BJ (cell line): ENCODE data around the gene AKAP6. TPM values are rescaled to one million over a fixed set of nuclear protein-coding genes. Genes with fewer than 3 reads are reported as not detected.

Experiments
- CTCF ChIA-PET: fragments of 350-600 bp; formaldehyde crosslinking; extraction: SDS; loops from one replicate; lab custom pipeline; 2021; ENCODE audit warnings: antibody characterized with exemption, inconsistent platforms; lab: Yijun Ruan, JAX
- POLR2A ChIA-PET: fragments of 300-600 bp; sonication (Branson Sonifier 250); formaldehyde crosslinking; extraction: SDS; loops from one replicate; lab custom pipeline; 2021; ENCODE audit warnings: antibody characterized with exemption; lab: Charles Lee
- DNase-seq: peaks from one replicate; pipeline ENCODE4 v3.0.0-alpha.2; 2011; ENCODE audit warnings: low read depth
- H3K27me3 ChIP-seq: 2 replicates; pipeline ENCODE4 v1.6.0; 2011; ENCODE audit warnings: low read length; ENCODE audit not compliant: control insufficient read depth, insufficient read depth
- H3K36me3 ChIP-seq: 2 replicates; pipeline ENCODE4 v1.5.1; 2011; ENCODE audit warnings: low read length; ENCODE audit not compliant: control insufficient read depth, insufficient read depth
- H3K4me3 ChIP-seq: 2 replicates; pipeline ENCODE4 v1.5.1; 2011; ENCODE audit warnings: low read depth, mild to moderate bottlenecking, control low read depth, low read length
- CTCF ChIP-seq: IDR thresholded peaks from 2 replicates; pipeline ENCODE4 v1.5.1; 2011; ENCODE audit warnings: low read depth, mild to moderate bottlenecking, control low read depth, inconsistent platforms, low read length, moderate library complexity; ENCODE audit not compliant: insufficient read depth
- polyA plus RNA-seq: library from polyadenylated mRNA; depleted of rRNA; stranded (reverse); fragments of >200 nt; gene quantifications from 2 replicates; pipeline ENCODE4 v1.2.3, GENCODE V29; 2011

Gene AKAP6
- polyA plus RNA-seq, 1 experiment, result 18.5 TPM

- H3K4me3 ChIP-seq, result no peak overlapping the region
- ChIA-PET POLR2A (no interaction called here), CTCF (interaction anchor here (0.5 kb wide), 1 partner anchor 72 kb away, joined by 4 read pairs; no protein-coding TSS in a partner anchor)
- H3K36me3 ChIP-seq, result no peaks in the 10 kb centered on the region
- no peak for DNase-seq
- TF ChIP-seq CTCF, result no peak
- H3K27me3 ChIP-seq, result no peaks in the 10 kb centered on the region
These were observed 29.0 kb upstream of the AKAP6 start for GRCh38 chr14:32300136-32300535.

GRCh38 chr14:32303865-32304264, 25.2 kb upstream of the AKAP6 start:
- DNase-seq, result no peak
- Histone ChIP-seq H3K4me3 (no peak overlapping the region), H3K27me3 (no peaks in the 10 kb centered on the region), H3K36me3 (no peaks in the 10 kb centered on the region)
- ChIA-PET CTCF (no interaction called here), POLR2A (no interaction called here)
- TF ChIP-seq CTCF, result no peak

GRCh38 chr14:32304296-32304695, 24.8 kb upstream of the AKAP6 start:
- DNase-seq, result no peak
- no peaks in the 10 kb centered on the region for H3K36me3 ChIP-seq
- POLR2A ChIA-PET, result no interaction called here
- CTCF ChIA-PET, result no interaction called here
- H3K27me3 ChIP-seq, result no peaks in the 10 kb centered on the region
- no peak for TF ChIP-seq CTCF
- no peak overlapping the region for H3K4me3 ChIP-seq

DNA sequence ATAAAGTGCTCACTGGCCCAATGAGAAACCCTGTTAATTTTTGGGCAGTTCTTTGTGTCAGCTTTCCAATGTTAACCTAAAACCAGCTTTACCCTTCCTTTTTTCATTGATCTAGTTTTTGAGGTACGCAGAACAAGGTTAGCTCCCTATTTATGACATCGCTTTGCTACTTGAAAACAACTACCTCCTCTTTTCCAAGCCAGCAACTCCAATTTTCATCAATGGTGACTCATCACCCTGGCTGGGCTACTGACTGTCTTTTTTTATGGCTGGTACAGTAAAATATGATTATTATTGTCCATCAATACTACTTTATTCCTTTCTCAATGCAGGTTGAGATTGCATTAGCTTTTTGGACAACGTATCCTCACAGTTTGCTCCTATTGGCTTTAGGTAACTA, 22.5 kb upstream of the AKAP6 start:
- DNase-seq, result no peak
- no peak for TF ChIP-seq CTCF
- Histone ChIP-seq H3K4me3 (no peak overlapping the region), H3K36me3 (no peaks in the 10 kb centered on the region), H3K27me3 (no peaks in the 10 kb centered on the region)
- ChIA-PET CTCF (interaction anchor here (1.8 kb wide), 1 partner anchor 22 kb away, joined by 8 read pairs; no protein-coding TSS in a partner anchor), POLR2A (no interaction called here)

DNA sequence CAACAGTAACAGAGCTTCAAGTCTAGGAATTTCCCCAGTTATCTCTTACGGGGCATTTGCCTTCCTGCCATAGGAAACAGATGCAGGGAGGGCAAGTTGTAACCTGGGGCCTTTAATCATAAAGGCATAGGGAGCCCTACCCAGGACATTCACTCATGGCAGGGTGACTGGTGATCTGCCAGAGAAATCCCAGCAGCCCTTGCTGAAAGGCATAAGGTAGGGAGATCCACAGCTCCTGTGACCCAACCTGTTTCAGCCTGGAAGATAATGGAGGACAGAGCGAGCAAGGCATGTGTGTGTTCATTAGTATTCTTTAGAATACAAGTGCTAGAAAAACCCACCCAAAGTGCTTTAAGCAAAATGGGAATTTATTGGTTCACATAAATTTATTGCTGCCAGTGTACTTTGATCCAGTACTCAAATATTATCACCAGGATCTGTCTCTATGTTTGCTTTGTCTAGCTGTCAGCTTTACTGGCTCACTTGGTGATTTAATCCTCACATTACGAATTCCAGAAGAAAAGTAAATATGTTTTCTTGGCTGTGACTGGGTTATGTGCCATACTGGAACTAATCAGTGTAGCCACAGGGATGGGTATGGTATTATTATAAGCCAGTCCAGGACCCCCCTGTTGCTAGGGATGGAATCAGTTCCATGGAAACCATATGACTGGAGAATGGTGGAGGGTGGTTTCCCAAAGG, 21.1 kb upstream of the AKAP6 start:
- CTCF ChIA-PET, result interaction anchor here (0.6 kb wide), 1 partner anchor 34 kb away, joined by 3 read pairs; no protein-coding TSS in a partner anchor
- no peak for DNase-seq
- Histone ChIP-seq H3K36me3 (no peaks in the 10 kb centered on the region), H3K27me3 (no peaks in the 10 kb centered on the region), H3K4me3 (no peak overlapping the region)
- TF ChIP-seq CTCF, result no peak
- POLR2A ChIA-PET, result no interaction called here
